ENCODE data around the gene SCNM1. TPM values are rescaled to one million over a fixed set of nuclear protein-coding genes. Genes with fewer than 3 reads are reported as not detected.
A peak's percentile ranks its signal among the peaks of the same experiment; 100 is the strongest.
"Not testable (repeated sequence)": the region's sequence is repeated elsewhere in the genome, so short reads cannot be mapped to it uniquely, and the experiment has no call there.

The SCNM1 gene
- total and polyA plus RNA-seq, 5 donors from 2014 or later: 51.0 to 104 (median 82.7) TPM

- no peaks in the 10 kb centered on the region for H3K9me3 ChIP-seq (ENCODE audit: control insufficient read depth in 2 of 2, low read length in 2 of 2)
- Mint-ChIP-seq H3K36me3 (peaks cover 26% of the 10 kb centered on the region), H3K9me3 (no peaks in the 10 kb centered on the region), H3K27me3 (peaks cover 4% of the 10 kb centered on the region), H3K4me1 (peaks cover 5 to 43% (median 29%) of the 10 kb centered on the region in 4 donors), H3K4me3 (peak overlapping the region in 1 of 4 donors; percentile 11), H3K27ac (no peak overlapping the region)
- no peak overlapping the region for H3K4me3 ChIP-seq (ENCODE audit: low read depth, low read length)
- DNase-seq (no peak), ATAC-seq (ENCODE audit: low read depth in 2 of 2) (no peak)
- no peak overlapping the region for H3K27ac ChIP-seq (ENCODE audit: insufficient read depth, low read length, poor library complexity, severe bottlenecking)
- peaks cover 13% of the 10 kb centered on the region for H3K4me1 ChIP-seq (ENCODE audit: control insufficient read depth, insufficient read depth, low read length, poor library complexity, severe bottlenecking)
- no peaks in the 10 kb centered on the region for H3K27me3 ChIP-seq (ENCODE audit: control insufficient read depth, insufficient read depth, low read length)
- H3K36me3 ChIP-seq (ENCODE audit: control insufficient read depth, insufficient read depth, low read length): peaks cover 30% of the 10 kb centered on the region
Observed at GRCh38 chr1:151187205-151187604, 21.3 kb downstream of the SCNM1 start.

- Mint-ChIP-seq H3K4me3 (peak overlapping the region; percentile 95 to 100 (median 99)), H3K4me1 (peaks cover 5 to 43% (median 27%) of the 10 kb centered on the region in 4 donors), H3K36me3 (peaks cover 19% of the 10 kb centered on the region), H3K27ac (peak overlapping the region; percentile 36 to 97 (median 52))
- ATAC-seq (ENCODE audit: low read depth in 2 of 2); H3K9me3 ChIP-seq (ENCODE audit: control insufficient read depth in 2 of 2, low read length in 2 of 2); H3K27me3 Mint-ChIP-seq; H3K27ac ChIP-seq (ENCODE audit: insufficient read depth, low read length, poor library complexity, severe bottlenecking); H3K27me3 ChIP-seq (ENCODE audit: control insufficient read depth, insufficient read depth, low read length); H3K9me3 Mint-ChIP-seq; DNase-seq: not testable (repeated sequence)
- peak overlapping the region; percentile 51 for H3K4me3 ChIP-seq (ENCODE audit: low read depth, low read length)
- peaks cover 13% of the 10 kb centered on the region for H3K4me1 ChIP-seq (ENCODE audit: control insufficient read depth, insufficient read depth, low read length, poor library complexity, severe bottlenecking)
- peaks cover 18% of the 10 kb centered on the region for H3K36me3 ChIP-seq (ENCODE audit: control insufficient read depth, insufficient read depth, low read length)
Observed at GRCh38 chr1:151188667-151189066, 22.7 kb downstream of the SCNM1 start.

DNA sequence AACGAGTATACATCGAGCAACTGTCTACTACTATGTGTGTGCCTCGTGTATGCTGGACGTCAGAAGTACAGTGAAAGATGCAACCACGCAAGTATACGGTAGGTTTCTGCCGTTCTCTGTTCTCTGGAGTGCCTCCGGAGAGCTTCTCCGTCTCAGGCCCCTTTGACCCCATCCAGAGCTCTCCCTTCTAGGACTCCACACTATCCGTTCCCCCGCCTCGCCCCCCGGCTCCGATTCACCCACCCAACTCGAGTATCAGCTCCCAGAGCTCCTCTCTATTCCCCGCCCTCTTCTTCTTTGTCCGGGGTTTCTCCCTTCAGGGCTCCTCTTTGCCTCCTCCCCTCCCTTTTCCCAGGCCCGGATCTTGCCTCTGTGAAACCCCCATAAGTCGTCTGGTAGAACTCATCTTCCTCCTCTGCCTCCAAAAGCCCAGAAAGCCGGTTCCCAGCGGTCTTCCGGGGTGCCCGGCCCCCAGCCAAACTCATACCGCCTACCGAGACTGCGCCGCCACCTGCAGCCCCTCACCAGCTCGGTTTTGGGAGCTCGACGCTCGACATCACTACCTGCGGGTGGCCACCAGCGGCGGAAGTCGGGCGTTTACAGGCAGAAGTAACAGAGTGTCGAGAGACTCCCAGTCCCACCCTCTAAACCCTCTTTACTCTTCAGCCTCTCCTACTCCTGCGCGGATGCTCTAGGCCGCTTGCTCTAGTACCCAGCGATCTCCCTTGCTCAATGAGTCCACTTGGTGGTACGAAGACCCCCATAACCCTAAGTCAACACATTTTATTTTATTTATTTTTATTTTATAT is 23.9 kb downstream of the SCNM1 start, which contains the start of gene VPS72:
TSS of gene VPS72 (minus strand) at position 561 of the 809 bp plus-strand sequence. CDS start at position 485, 76 bp downstream.
- peaks cover 7% of the 10 kb centered on the region for H3K36me3 ChIP-seq (ENCODE audit: control insufficient read depth, insufficient read depth, low read length)
- peak within 1 kb of the TSS; percentile 95 to 100 (median 99) for H3K4me3 Mint-ChIP-seq
- H3K27ac ChIP-seq (ENCODE audit: insufficient read depth, low read length, poor library complexity, severe bottlenecking): peak within 1 kb of the TSS; percentile 87
- peak within 1 kb of the TSS; percentile 90 for H3K4me3 ChIP-seq (ENCODE audit: low read depth, low read length)
- peaks cover 5 to 45% (median 27%) of the 10 kb centered on the region in 4 donors for H3K4me1 Mint-ChIP-seq
- H3K9me3 Mint-ChIP-seq: no peaks in the 10 kb centered on the region
- peaks cover 9% of the 10 kb centered on the region for H3K27me3 Mint-ChIP-seq
- peak within 1 kb of the TSS; percentile 97 to 100 (median 98) for H3K27ac Mint-ChIP-seq
- H3K4me1 ChIP-seq (ENCODE audit: control insufficient read depth, insufficient read depth, low read length, poor library complexity, severe bottlenecking): peaks cover 13% of the 10 kb centered on the region
- peak; percentile 80 to 94 (median 87) for DNase-seq
- H3K27me3 ChIP-seq (ENCODE audit: control insufficient read depth, insufficient read depth, low read length): no peaks in the 10 kb centered on the region
- ATAC-seq (ENCODE audit: low read depth in 2 of 2): peak; percentile 95 to 97
- H3K36me3 Mint-ChIP-seq: peaks cover 12% of the 10 kb centered on the region
- H3K9me3 ChIP-seq (ENCODE audit: control insufficient read depth in 2 of 2, low read length in 2 of 2): no peaks in the 10 kb centered on the region

- peaks cover 9 to 40% (median 25%) of the 10 kb centered on the region in 4 donors for H3K4me1 Mint-ChIP-seq
- Histone ChIP-seq H3K4me3 (ENCODE audit: low read depth, low read length) (no peak overlapping the region), H3K27ac (ENCODE audit: insufficient read depth, low read length, poor library complexity, severe bottlenecking) (no peak overlapping the region), H3K27me3 (ENCODE audit: control insufficient read depth, insufficient read depth, low read length) (no peaks in the 10 kb centered on the region), H3K4me1 (ENCODE audit: control insufficient read depth, insufficient read depth, low read length, poor library complexity, severe bottlenecking) (peaks cover 13% of the 10 kb centered on the region), H3K36me3 (ENCODE audit: control insufficient read depth, insufficient read depth, low read length) (no peaks in the 10 kb centered on the region), H3K9me3 (ENCODE audit: control insufficient read depth in 2 of 2, low read length in 2 of 2) (no peaks in the 10 kb centered on the region)
- peaks cover 5% of the 10 kb centered on the region for H3K36me3 Mint-ChIP-seq
- H3K9me3 Mint-ChIP-seq: no peaks in the 10 kb centered on the region
- H3K4me3 Mint-ChIP-seq: no peak overlapping the region
- H3K27me3 Mint-ChIP-seq: peaks cover 14% of the 10 kb centered on the region
- ATAC-seq (ENCODE audit: low read depth in 2 of 2) (no peak), DNase-seq (no peak)
- H3K27ac Mint-ChIP-seq: no peak overlapping the region
Observed at GRCh38 chr1:151192047-151192446, 26.1 kb downstream of the SCNM1 start.

- H3K36me3 ChIP-seq (ENCODE audit: control insufficient read depth, insufficient read depth, low read length): no peaks in the 10 kb centered on the region
- H3K9me3 Mint-ChIP-seq: no peaks in the 10 kb centered on the region
- no peaks in the 10 kb centered on the region for H3K9me3 ChIP-seq (ENCODE audit: control insufficient read depth in 2 of 2, low read length in 2 of 2)
- no peaks in the 10 kb centered on the region for H3K27me3 ChIP-seq (ENCODE audit: control insufficient read depth, insufficient read depth, low read length)
- H3K27ac ChIP-seq (ENCODE audit: insufficient read depth, low read length, poor library complexity, severe bottlenecking): no peak overlapping the region
- H3K4me1 Mint-ChIP-seq: peaks cover 11 to 42% (median 25%) of the 10 kb centered on the region in 4 donors
- peaks cover 18% of the 10 kb centered on the region for H3K27me3 Mint-ChIP-seq
- ATAC-seq (ENCODE audit: low read depth in 2 of 2) (no peak), DNase-seq (no peak)
- no peak overlapping the region for H3K4me3 ChIP-seq (ENCODE audit: low read depth, low read length)
- H3K36me3 Mint-ChIP-seq: peaks cover 5% of the 10 kb centered on the region
- peaks cover 20% of the 10 kb centered on the region for H3K4me1 ChIP-seq (ENCODE audit: control insufficient read depth, insufficient read depth, low read length, poor library complexity, severe bottlenecking)
- no peak overlapping the region for H3K4me3 Mint-ChIP-seq
- no peak overlapping the region for H3K27ac Mint-ChIP-seq
Observed at GRCh38 chr1:151193304-151193703, 27.4 kb downstream of the SCNM1 start.

DNA sequence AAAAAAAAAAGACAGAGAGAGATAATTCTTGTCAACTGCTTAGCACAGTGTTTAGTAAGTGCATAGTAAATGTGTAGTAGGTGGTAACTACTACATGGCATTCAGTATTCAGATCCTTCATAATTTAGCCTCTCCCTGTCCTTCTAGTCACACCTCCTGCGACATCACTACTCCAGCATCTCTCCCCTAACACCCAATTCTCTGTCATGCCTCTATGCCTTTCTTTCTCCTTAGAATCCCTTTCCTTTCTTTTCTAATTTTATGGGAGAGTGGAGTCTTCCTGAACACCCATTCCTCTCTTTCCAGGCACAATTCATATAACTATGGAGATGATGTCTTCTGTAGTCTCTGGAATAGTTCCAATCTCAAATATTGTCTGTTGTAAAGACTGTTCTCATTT is 27.9 kb downstream of the SCNM1 start:
- Mint-ChIP-seq H3K36me3 (peaks cover 6% of the 10 kb centered on the region), H3K4me3 (peak overlapping the region in 1 of 4 donors; percentile 29), H3K27me3 (peaks cover 23% of the 10 kb centered on the region), H3K9me3 (no peaks in the 10 kb centered on the region), H3K27ac (no peak overlapping the region), H3K4me1 (peaks cover 12 to 42% (median 23%) of the 10 kb centered on the region in 4 donors)
- Histone ChIP-seq H3K9me3 (ENCODE audit: control insufficient read depth in 2 of 2, low read length in 2 of 2) (no peaks in the 10 kb centered on the region), H3K36me3 (ENCODE audit: control insufficient read depth, insufficient read depth, low read length) (no peaks in the 10 kb centered on the region), H3K27me3 (ENCODE audit: control insufficient read depth, insufficient read depth, low read length) (no peaks in the 10 kb centered on the region), H3K4me1 (ENCODE audit: control insufficient read depth, insufficient read depth, low read length, poor library complexity, severe bottlenecking) (peaks cover 14% of the 10 kb centered on the region), H3K27ac (ENCODE audit: insufficient read depth, low read length, poor library complexity, severe bottlenecking) (no peak overlapping the region), H3K4me3 (ENCODE audit: low read depth, low read length) (no peak overlapping the region)
- no peak for ATAC-seq (ENCODE audit: low read depth in 2 of 2)
- DNase-seq: no peak

GRCh38 chr1:151194894-151195594 is 29.1 kb downstream of the SCNM1 start:
- H3K9me3 ChIP-seq (ENCODE audit: control insufficient read depth in 2 of 2, low read length in 2 of 2); H3K9me3 Mint-ChIP-seq; H3K27ac Mint-ChIP-seq; ATAC-seq (ENCODE audit: low read depth in 2 of 2); H3K27ac ChIP-seq (ENCODE audit: insufficient read depth, low read length, poor library complexity, severe bottlenecking); DNase-seq; H3K4me3 ChIP-seq (ENCODE audit: low read depth, low read length); H3K27me3 ChIP-seq (ENCODE audit: control insufficient read depth, insufficient read depth, low read length); H3K36me3 ChIP-seq (ENCODE audit: control insufficient read depth, insufficient read depth, low read length): not testable (repeated sequence)
- peaks cover 15% of the 10 kb centered on the region for H3K4me1 ChIP-seq (ENCODE audit: control insufficient read depth, insufficient read depth, low read length, poor library complexity, severe bottlenecking)
- Mint-ChIP-seq H3K27me3 (peaks cover 19% of the 10 kb centered on the region), H3K36me3 (peaks cover 11% of the 10 kb centered on the region), H3K4me1 (peaks cover 21 to 42% (median 27%) of the 10 kb centered on the region in 4 donors), H3K4me3 (peak overlapping the region in 1 of 4 donors; percentile 29)
